T-cell (primary cell): ENCODE measurements around the gene ATRNL1. TPM values are rescaled to one million over a fixed set of nuclear protein-coding genes. Genes with fewer than 3 reads are reported as not detected.

Experiments
- ATAC-seq, 4 experiments: fragments of 200-7000 bp in 3 of 4; fragments of 150-1000 bp in 1 of 4; cut with Tn5 transposase; replicated peaks in 1 of 4; 1 replicate in 3 of 4; 2 replicates in 1 of 4; pipeline ENCODE4 v1.10.0; 2021; ENCODE audit warnings: moderate library complexity in 3 of 4, mild to moderate bottlenecking in 2 of 4, moderate number of reproducible peaks in 1 of 4
- CTCF ChIA-PET, 2 donors: fragments of 300-600 bp; sonication (Branson Sonifier 250); formaldehyde crosslinking; loops; one replicate each; lab custom pipeline; 2022; ENCODE audit warnings: antibody characterized with exemption in 2 of 2; lab: Charles Lee
- POLR2A ChIA-PET, 2 donors: fragments of 300-600 bp; sonication (Branson Sonifier 250); formaldehyde crosslinking; loops; one replicate each; lab custom pipeline; 2022; ENCODE audit warnings: antibody characterized with exemption in 2 of 2; lab: Charles Lee
- DNase-seq, 35 experiments: peaks; one replicate each; pipeline versions ENCODE4 v3.0.0 to v3.0.0-alpha.2; 2013 to 2023
- H3K27ac ChIP-seq: one replicate; pipeline ENCODE4 v1.5.1; 2013; ENCODE audit warnings: low read length
- H3K27me3 ChIP-seq, 2 experiments: replicated peaks in 1 of 2; 1 replicate in 1 of 2; 2 replicates in 1 of 2; pipeline versions ENCODE4 v1.6.1 to v1.7.0; 2013; ENCODE audit warnings: low read length in 1 of 2, mixed read lengths in 1 of 2; ENCODE audit not compliant: control insufficient read depth in 2 of 2, insufficient read depth in 2 of 2; ENCODE audit errors: extremely low read depth in 1 of 2
- H3K36me3 ChIP-seq, 2 donors: 1 replicate in 1 of 2; 2 replicates in 1 of 2; pipeline versions ENCODE4 v1.6.1 to v1.7.0; 2013; ENCODE audit warnings: low read length in 1 of 2; ENCODE audit not compliant: control insufficient read depth in 2 of 2, insufficient read depth in 1 of 2; ENCODE audit errors: extremely low read depth in 1 of 2
- H3K4me1 ChIP-seq, 2 experiments: 1 replicate in 1 of 2; 2 replicates in 1 of 2; pipeline versions ENCODE4 v1.6.1 to v1.7.0; 2013; ENCODE audit warnings: low read length in 2 of 2, mixed read lengths in 1 of 2; ENCODE audit not compliant: insufficient read depth in 2 of 2, control insufficient read depth in 1 of 2; ENCODE audit errors: extremely low read depth in 1 of 2
- H3K4me3 ChIP-seq, 2 donors: 1 replicate in 1 of 2; 2 replicates in 1 of 2; pipeline versions ENCODE4 v1.5.1 to v1.7.0; 2013; ENCODE audit warnings: mild to moderate bottlenecking in 2 of 2, low read length in 1 of 2, moderate library complexity in 1 of 2; ENCODE audit not compliant: control insufficient read depth in 1 of 2; ENCODE audit errors: extremely low read depth in 1 of 2
- H3K9me3 ChIP-seq: 2 replicates; pipeline ENCODE4 v1.7.0; 2013
- H3K27ac Mint-ChIP-seq, 2 donors: one replicate each; pipeline ENCODE4 v1.8.0; 2020 to 2021; ENCODE audit warnings: mild to moderate bottlenecking in 2 of 2, mixed read lengths in 2 of 2
- H3K27me3 Mint-ChIP-seq, 2 donors: one replicate each; pipeline ENCODE4 v1.8.0; 2021 to 2022; ENCODE audit warnings: mixed read lengths in 2 of 2
- H3K36me3 Mint-ChIP-seq: one replicate; pipeline ENCODE4 v1.8.0; 2021; ENCODE audit warnings: mixed read lengths
- H3K4me1 Mint-ChIP-seq, 3 donors: one replicate each; pipeline ENCODE4 v1.8.0; 2020 to 2022; ENCODE audit warnings: mixed read lengths in 3 of 3, mild to moderate bottlenecking in 1 of 3
- H3K4me3 Mint-ChIP-seq, 3 donors: one replicate each; pipeline ENCODE4 v1.8.0; 2020 to 2022; ENCODE audit warnings: mild to moderate bottlenecking in 3 of 3, mixed read lengths in 3 of 3, moderate library complexity in 3 of 3
- H3K9me3 Mint-ChIP-seq, 3 donors: one replicate each; pipeline ENCODE4 v1.8.0; 2020 to 2022; ENCODE audit warnings: mixed read lengths in 3 of 3
- WGBS: methylation state at CpG from one replicate; pipeline ENCODE4 v1.1.5; 2013; ENCODE audit warnings: missing lambda C conversion rate; ENCODE audit not compliant: insufficient coverage; 5-methylcytosine and 5-hydroxymethylcytosine counted together
- total RNA-seq, 35 experiments: library from RNA in 6 of 35; stranded (reverse) in 6 of 35; fragments of 120-200 nt in 1 of 35; gene quantifications; one replicate each; pipeline versions ENCODE4 v1.2.1 to v1.2.4 and lab custom pipeline; 2013 to 2026

The ATRNL1 gene
- total RNA-seq, 5 donors from 2014 or later (not counting 1 experiment from before 2014, with no cell fraction given), result 0.18 to 0.35 (median 0.20) TPM; not detected in 2

DNA sequence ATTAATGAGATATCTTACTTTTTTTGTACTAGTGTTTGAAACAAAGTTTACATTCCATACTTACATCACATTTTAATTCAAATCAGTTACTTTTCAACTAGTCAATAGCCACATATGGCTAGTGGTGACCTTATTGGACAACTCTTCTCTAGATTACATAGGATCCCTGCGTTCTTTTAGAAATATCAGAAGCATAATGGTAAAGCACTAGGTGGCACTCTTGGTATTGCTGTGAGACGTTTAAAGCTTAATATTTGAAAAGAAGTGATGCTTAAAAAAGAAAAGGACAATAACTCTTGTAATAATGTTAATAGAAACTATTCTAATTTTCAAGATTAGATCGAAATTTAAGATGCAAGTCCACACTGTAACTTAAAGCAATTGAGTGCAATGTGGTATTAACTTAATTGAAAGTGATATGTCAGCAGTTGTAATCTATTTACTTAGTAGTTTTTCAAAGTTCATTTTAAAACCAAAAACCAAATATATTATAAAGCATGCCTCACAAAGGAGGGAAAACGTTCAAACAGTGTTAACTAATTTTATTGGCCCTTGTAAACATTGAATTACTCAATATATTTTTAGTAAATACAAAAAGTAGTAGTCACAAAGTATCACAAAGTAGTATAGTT is 339.1 kb downstream of the ATRNL1 start:
- H3K9me3 Mint-ChIP-seq, result peaks cover 0 to 6% (median 3%) of the 10 kb centered on the region in 3 donors
- H3K9me3 ChIP-seq, result no peaks in the 10 kb centered on the region
- no peaks in the 10 kb centered on the region for H3K4me1 Mint-ChIP-seq
- WGBS, result no CpG with 5 or more reads among the region's 4 CpGs
- POLR2A ChIA-PET, result no interaction called here
- DNase-seq (no peak), ATAC-seq (no peak)
- no peaks in the 10 kb centered on the region for H3K4me1 ChIP-seq
- no peaks in the 10 kb centered on the region for H3K36me3 Mint-ChIP-seq
- CTCF ChIA-PET, result no interaction called here
- H3K4me3 ChIP-seq, result no peak overlapping the region
- H3K27ac ChIP-seq, result no peak overlapping the region
- H3K36me3 ChIP-seq, result no peaks in the 10 kb centered on the region
- no peaks in the 10 kb centered on the region for H3K27me3 ChIP-seq
- H3K4me3 Mint-ChIP-seq, result no peak overlapping the region
- H3K27ac Mint-ChIP-seq, result no peak overlapping the region
- no peaks in the 10 kb centered on the region for H3K27me3 Mint-ChIP-seq

DNA sequence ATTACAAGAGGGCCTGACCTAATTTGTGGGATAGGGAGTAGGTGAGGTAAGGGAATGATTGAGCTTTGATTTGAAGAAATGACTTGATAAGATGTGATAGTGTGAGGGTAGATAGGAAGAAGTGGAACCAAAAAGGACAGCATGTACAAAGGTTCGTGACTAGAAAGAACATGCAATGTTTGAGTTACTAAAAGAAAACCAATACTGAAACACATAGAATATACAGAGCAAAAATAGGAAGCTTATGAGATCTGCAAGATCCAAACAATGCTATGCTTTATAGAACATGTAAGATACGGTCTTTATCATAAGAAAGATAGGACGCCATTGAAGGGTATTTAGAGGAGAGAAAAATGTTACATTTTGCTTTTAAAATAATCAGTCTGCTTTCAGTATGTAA is 343.8 kb downstream of the ATRNL1 start:
- no CpG with 5 or more reads among the region's 3 CpGs for WGBS

DNA sequence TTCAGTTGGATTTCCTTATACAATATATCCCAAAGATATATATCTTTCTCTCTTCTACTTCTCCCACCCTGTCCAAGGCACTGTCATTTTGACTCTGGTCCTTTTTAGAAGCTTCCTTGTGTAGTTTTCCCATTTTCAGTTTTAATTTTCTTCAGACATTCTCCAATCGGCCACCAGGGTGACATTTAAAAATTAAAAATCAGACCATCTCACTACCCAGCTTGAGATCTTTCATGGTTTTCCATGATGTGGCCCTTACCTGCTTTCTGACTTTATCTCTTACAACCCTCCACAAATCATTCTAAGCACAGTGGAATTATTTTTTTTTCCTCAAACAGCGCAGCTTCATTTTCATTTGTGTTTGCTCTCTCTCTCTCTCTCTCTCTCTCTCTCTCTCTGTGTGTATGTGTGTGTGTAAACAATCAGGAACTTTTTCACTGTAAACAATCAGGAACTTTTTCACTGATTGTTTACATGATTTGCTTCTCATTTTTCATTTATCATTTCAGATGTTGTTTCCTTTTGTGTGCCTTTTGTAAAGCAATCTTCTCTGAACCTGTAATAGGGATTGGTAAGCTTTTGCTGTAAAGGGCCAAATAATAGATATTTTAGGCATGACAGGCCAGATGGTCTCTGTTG is 348.9 kb downstream of the ATRNL1 start:
- Mint-ChIP-seq H3K9me3 (peaks cover 0 to 2% (median 0%) of the 10 kb centered on the region in 3 donors), H3K4me3 (no peak overlapping the region), H3K4me1 (no peaks in the 10 kb centered on the region), H3K27ac (no peak overlapping the region), H3K36me3 (no peaks in the 10 kb centered on the region), H3K27me3 (no peaks in the 10 kb centered on the region)
- no peak for DNase-seq
- Histone ChIP-seq H3K4me1 (no peaks in the 10 kb centered on the region), H3K27me3 (no peaks in the 10 kb centered on the region), H3K36me3 (no peaks in the 10 kb centered on the region), H3K27ac (no peak overlapping the region), H3K9me3 (no peaks in the 10 kb centered on the region), H3K4me3 (no peak overlapping the region)
- POLR2A ChIA-PET, result no interaction called here
- no peak for ATAC-seq
- WGBS, result 60% methylated on average over 1 of the region's 2 CpGs
- CTCF ChIA-PET, result no interaction called here

More for the DNA sequence above, 343.8 kb downstream of the ATRNL1 start:
- ChIA-PET CTCF (no interaction called here), POLR2A (no interaction called here)
- Mint-ChIP-seq H3K27me3 (no peaks in the 10 kb centered on the region), H3K9me3 (peaks cover 0 to 6% (median 0%) of the 10 kb centered on the region in 3 donors), H3K27ac (no peak overlapping the region), H3K36me3 (no peaks in the 10 kb centered on the region), H3K4me1 (no peaks in the 10 kb centered on the region), H3K4me3 (no peak overlapping the region)
- no peaks in the 10 kb centered on the region for H3K4me1 ChIP-seq
- H3K36me3 ChIP-seq, result no peaks in the 10 kb centered on the region
- H3K9me3 ChIP-seq, result no peaks in the 10 kb centered on the region
- no peak overlapping the region for H3K27ac ChIP-seq
- H3K27me3 ChIP-seq, result no peaks in the 10 kb centered on the region
- no peak overlapping the region for H3K4me3 ChIP-seq
- DNase-seq (no peak), ATAC-seq (no peak)

DNA sequence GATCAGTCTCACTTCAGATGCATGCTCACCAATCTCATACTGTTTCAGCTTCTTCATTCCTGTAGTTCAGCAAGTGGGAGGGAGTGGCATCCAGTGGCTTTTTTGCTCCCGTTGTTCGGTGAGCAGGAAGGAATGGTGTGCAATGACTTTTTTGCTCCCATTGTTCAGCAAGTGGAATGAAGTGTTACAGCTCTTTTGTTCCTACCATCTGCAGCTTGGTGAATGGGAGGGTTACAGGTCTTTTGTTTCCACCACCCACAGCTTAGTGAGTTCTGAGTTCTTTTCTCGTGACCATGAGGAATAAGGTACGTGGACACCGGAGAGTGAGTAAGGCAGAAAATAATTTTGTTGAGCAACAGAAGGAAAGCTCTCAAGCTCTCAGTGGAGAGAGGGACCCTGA is 363.6 kb downstream of the ATRNL1 start:
- H3K4me1 ChIP-seq, result no peaks in the 10 kb centered on the region
- Mint-ChIP-seq H3K36me3 (no peaks in the 10 kb centered on the region), H3K9me3 (peaks cover 4 to 27% (median 18%) of the 10 kb centered on the region in 3 donors), H3K27me3 (no peaks in the 10 kb centered on the region), H3K27ac (no peak overlapping the region), H3K4me3 (no peak overlapping the region), H3K4me1 (no peaks in the 10 kb centered on the region)
- POLR2A ChIA-PET, result no interaction called here
- no CpG with 5 or more reads among the region's 5 CpGs for WGBS
- no peak overlapping the region for H3K27ac ChIP-seq
- CTCF ChIA-PET, result no interaction called here
- no peaks in the 10 kb centered on the region for H3K36me3 ChIP-seq
- no peaks in the 10 kb centered on the region for H3K27me3 ChIP-seq
- no peaks in the 10 kb centered on the region for H3K9me3 ChIP-seq
- no peak overlapping the region for H3K4me3 ChIP-seq
- DNase-seq (no peak), ATAC-seq (no peak)

DNA sequence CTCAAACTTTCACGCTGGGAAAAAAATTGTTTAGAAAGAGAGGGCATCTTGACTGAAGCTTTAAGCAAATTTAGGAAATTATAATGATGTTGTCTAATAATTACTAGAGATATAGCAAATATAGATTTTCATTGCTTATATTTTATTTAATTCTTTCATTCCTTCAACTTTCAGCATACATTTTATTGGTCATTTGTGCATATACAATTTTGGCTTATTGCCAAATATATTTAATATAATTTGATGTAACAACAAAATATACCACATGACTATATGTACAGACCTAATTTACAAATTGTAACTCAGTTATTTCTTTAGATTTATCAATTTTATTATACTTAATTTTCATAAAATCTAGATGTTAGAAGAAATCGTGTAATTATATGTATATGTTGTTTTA is 390.1 kb downstream of the ATRNL1 start:
- POLR2A ChIA-PET, result no interaction called here
- Histone ChIP-seq H3K36me3 (no peaks in the 10 kb centered on the region), H3K9me3 (no peaks in the 10 kb centered on the region), H3K4me1 (no peaks in the 10 kb centered on the region), H3K4me3 (no peak overlapping the region), H3K27me3 (no peaks in the 10 kb centered on the region), H3K27ac (no peak overlapping the region)
- Mint-ChIP-seq H3K27me3 (no peaks in the 10 kb centered on the region), H3K4me1 (no peaks in the 10 kb centered on the region), H3K27ac (no peak overlapping the region), H3K4me3 (no peak overlapping the region), H3K9me3 (peaks cover 3 to 15% (median 6%) of the 10 kb centered on the region in 3 donors), H3K36me3 (no peaks in the 10 kb centered on the region)
- no CpG with 5 or more reads among the region's 2 CpGs for WGBS
- DNase-seq (no peak), ATAC-seq (no peak)
- CTCF ChIA-PET, result no interaction called here

DNA sequence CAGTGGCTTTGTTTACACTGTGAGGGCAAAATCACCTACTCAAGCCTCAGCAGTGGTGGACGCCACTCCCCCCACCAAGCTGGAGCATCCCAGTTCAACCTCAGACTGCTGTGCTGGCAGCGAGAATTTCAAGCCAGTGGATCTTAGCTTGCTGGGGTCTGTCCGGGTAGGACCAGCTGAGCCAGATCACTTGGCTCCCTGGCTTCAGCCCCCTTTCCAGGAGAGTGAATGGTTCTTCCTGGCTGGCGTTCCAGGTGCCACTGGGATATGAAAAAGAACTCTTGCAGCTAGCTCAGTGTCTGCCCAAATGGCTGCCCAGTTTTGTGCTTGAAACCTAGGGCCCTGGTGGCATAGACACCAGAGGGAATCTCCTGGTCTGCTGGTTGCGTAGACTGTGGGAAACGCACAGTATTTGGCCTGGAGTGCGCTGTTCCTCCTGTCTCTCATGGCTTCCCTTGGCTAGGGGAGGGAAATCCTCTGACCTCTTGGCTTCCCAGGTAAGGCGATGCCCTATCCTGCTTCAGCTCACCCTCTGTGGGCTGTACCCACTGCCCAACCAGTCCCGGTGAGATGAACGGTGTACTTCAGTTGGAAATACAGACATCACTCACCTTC is 398.5 kb downstream of the ATRNL1 start:
- POLR2A ChIA-PET, result interaction anchor here in 1 of 2 donors (0.7 kb wide), 1 partner anchor 79 kb away, joined by 5 read pairs; no protein-coding TSS in a partner anchor

More for the DNA sequence above, 398.5 kb downstream of the ATRNL1 start:
- Histone ChIP-seq H3K27ac (no peak overlapping the region), H3K4me3 (no peak overlapping the region), H3K36me3 (no peaks in the 10 kb centered on the region), H3K27me3 (no peaks in the 10 kb centered on the region), H3K9me3 (no peaks in the 10 kb centered on the region), H3K4me1 (no peaks in the 10 kb centered on the region)
- Mint-ChIP-seq H3K9me3 (peaks cover 12 to 17% (median 15%) of the 10 kb centered on the region in 3 donors), H3K27ac (no peak overlapping the region), H3K4me1 (no peaks in the 10 kb centered on the region), H3K4me3 (no peak overlapping the region), H3K27me3 (no peaks in the 10 kb centered on the region), H3K36me3 (no peaks in the 10 kb centered on the region)
- CTCF ChIA-PET, result no interaction called here
- ATAC-seq (no peak), DNase-seq (no peak)
- 89% methylated on average over 9 of the region's 10 CpGs for WGBS
